Measurements from ENCODE around the gene CHKB. TPM values are rescaled to one million over a fixed set of nuclear protein-coding genes. Genes with fewer than 3 reads are reported as not detected.

The CHKB gene
- total and polyA plus RNA-seq, 10 of the 15 experiments (the other 5 are each of a cell fraction or from before 2014, with no cell fraction given) = 10.0 to 93.9 (median 57.0) TPM

DNA sequence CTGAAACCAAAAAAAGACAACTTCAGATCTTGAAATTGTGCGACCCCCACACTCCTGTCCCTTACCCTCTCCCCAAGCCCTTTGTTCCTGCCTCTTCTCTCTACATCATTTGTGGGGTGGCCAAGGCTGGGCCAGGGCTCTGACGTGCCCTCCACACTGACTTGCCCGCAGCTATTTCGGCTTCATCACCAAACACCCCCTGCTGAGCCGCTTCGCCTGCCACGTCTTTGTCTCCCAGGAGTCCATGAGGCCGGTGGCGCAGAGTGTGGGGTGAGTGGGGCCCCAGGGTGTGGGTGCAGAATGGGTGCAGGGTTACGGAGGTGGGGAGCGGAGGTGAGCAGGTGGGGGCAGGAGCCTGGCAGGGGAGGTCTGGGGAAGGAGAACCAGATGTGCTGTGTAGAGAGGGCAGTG is 27.4 kb upstream of the CHKB start:
- no peaks in the 10 kb centered on the region for H3K4me1 ChIP-seq (ENCODE audit: control insufficient read depth, insufficient read depth, low read length)
- in situ Hi-C loops (cut with MboI) (loop anchor here (10.0 kb wide), 1 partner anchor 355 kb away; the partner anchor contains the start of gene HDAC10), intact Hi-C loops (cut with micrococcal nuclease; ENCODE audit: unreplicated experiment) (no loop called here)
- no peak overlapping the region for H2AFZ ChIP-seq (ENCODE audit: control insufficient read depth, low read depth, low read length)
- H3K9ac ChIP-seq (ENCODE audit: control insufficient read depth, insufficient read depth, low read length) = no peak overlapping the region
- no peak for FAIRE-seq
- H3K27me3 ChIP-seq (replicated peaks in 1 of 2; ENCODE audit: control insufficient read depth in 2 of 2, insufficient read depth in 2 of 2, low read length in 1 of 2) = no peaks in the 10 kb centered on the region; a peak in 2 of 4 replicates
- H3K79me2 ChIP-seq (ENCODE audit: control insufficient read depth, insufficient read depth, low read length) = no peaks in the 10 kb centered on the region
- 26% methylated on average over 9 of the region's 11 CpGs for WGBS (ENCODE audit: insufficient coverage, insufficient replicate concordance, low lambda C conversion rate, missing lambda C conversion rate)
- H4K20me1 ChIP-seq (ENCODE audit: control insufficient read depth, insufficient read depth) = no peaks in the 10 kb centered on the region
- no peaks in the 10 kb centered on the region for H3K36me3 ChIP-seq (ENCODE audit: control insufficient read depth in 2 of 2, insufficient read depth in 2 of 2, low read length in 1 of 2)
- RAD21 ChIA-PET (ENCODE audit: unreplicated experiment) = no interaction called here
- no peak for DNase-seq (ENCODE audit: low read depth, low spot score)
- SMC1A ChIA-PET (ENCODE audit: uncharacterized antibody, unreplicated experiment) = no interaction called here
- CTCF ChIA-PET = no interaction called here
- no peak overlapping the region for H3K27ac ChIP-seq (ENCODE audit: control insufficient read depth, insufficient read depth)
- no peak overlapping the region for H3K4me2 ChIP-seq (ENCODE audit: control insufficient read depth, insufficient read depth)
- POLR2A ChIA-PET = no interaction called here
- H3K4me3 ChIP-seq = no peak overlapping the region
- no TSS peak for BruUV-seq (replicated peaks)
- ATAC-seq = no peak
- H3K9me3 ChIP-seq (replicated peaks; ENCODE audit: control insufficient read depth, insufficient read depth, low read length) = no peaks in the 10 kb centered on the region
- TF ChIP-seq DPF2 (IDR thresholded peaks at IDR 0.05) (no peak), NFXL1 (IDR thresholded peaks at IDR 0.05; ENCODE audit: borderline replicate concordance) (no peak), ZZZ3 (IDR thresholded peaks at IDR 0.05; ENCODE audit: control insufficient read depth, insufficient read length, low read depth) (no peak), HDGF (IDR thresholded peaks at IDR 0.05) (no peak), ZBED1 (IDR thresholded peaks at IDR 0.05; ENCODE audit: borderline replicate concordance) (no peak), RCOR1 (conservative IDR thresholded peaks at IDR 0.05; ENCODE audit: low read depth, low read length) (no peak), SP1 (IDR thresholded peaks at IDR 0.05; ENCODE audit: low read depth, low read length) (no peak), RAD51 (IDR thresholded peaks at IDR 0.05) (no peak), HCFC1 (IDR thresholded peaks at IDR 0.05; ENCODE audit: low read length) (no peak), POU2F2 (IDR thresholded peaks at IDR 0.05; ENCODE audit: borderline replicate concordance, low read depth, low read length) (no peak), CHD4 (IDR thresholded peaks at IDR 0.05) (no peak)
- TF ChIP-seq, protein P1, sequence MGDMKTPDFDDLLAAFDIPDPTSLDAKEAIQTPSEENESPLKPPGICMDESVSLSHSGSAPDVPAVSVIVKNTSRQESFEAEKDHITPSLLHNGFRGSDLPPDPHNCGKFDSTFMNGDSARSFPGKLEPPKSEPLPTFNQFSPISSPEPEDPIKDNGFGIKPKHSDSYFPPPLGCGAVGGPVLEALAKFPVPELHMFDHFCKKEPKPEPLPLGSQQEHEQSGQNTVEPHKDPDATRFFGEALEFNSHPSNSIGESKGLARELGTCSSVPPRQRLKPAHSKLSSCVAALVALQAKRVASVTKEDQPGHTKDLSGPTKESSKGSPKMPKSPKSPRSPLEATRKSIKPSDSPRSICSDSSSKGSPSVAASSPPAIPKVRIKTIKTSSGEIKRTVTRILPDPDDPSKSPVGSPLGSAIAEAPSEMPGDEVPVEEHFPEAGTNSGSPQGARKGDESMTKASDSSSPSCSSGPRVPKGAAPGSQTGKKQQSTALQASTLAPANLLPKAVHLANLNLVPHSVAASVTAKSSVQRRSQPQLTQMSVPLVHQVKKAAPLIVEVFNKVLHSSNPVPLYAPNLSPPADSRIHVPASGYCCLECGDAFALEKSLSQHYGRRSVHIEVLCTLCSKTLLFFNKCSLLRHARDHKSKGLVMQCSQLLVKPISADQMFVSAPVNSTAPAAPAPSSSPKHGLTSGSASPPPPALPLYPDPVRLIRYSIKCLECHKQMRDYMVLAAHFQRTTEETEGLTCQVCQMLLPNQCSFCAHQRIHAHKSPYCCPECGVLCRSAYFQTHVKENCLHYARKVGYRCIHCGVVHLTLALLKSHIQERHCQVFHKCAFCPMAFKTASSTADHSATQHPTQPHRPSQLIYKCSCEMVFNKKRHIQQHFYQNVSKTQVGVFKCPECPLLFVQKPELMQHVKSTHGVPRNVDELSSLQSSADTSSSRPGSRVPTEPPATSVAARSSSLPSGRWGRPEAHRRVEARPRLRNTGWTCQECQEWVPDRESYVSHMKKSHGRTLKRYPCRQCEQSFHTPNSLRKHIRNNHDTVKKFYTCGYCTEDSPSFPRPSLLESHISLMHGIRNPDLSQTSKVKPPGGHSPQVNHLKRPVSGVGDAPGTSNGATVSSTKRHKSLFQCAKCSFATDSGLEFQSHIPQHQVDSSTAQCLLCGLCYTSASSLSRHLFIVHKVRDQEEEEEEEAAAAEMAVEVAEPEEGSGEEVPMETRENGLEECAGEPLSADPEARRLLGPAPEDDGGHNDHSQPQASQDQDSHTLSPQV (IDR thresholded peaks at IDR 0.05) = no peak
- TF ChIP-seq, protein P2, sequence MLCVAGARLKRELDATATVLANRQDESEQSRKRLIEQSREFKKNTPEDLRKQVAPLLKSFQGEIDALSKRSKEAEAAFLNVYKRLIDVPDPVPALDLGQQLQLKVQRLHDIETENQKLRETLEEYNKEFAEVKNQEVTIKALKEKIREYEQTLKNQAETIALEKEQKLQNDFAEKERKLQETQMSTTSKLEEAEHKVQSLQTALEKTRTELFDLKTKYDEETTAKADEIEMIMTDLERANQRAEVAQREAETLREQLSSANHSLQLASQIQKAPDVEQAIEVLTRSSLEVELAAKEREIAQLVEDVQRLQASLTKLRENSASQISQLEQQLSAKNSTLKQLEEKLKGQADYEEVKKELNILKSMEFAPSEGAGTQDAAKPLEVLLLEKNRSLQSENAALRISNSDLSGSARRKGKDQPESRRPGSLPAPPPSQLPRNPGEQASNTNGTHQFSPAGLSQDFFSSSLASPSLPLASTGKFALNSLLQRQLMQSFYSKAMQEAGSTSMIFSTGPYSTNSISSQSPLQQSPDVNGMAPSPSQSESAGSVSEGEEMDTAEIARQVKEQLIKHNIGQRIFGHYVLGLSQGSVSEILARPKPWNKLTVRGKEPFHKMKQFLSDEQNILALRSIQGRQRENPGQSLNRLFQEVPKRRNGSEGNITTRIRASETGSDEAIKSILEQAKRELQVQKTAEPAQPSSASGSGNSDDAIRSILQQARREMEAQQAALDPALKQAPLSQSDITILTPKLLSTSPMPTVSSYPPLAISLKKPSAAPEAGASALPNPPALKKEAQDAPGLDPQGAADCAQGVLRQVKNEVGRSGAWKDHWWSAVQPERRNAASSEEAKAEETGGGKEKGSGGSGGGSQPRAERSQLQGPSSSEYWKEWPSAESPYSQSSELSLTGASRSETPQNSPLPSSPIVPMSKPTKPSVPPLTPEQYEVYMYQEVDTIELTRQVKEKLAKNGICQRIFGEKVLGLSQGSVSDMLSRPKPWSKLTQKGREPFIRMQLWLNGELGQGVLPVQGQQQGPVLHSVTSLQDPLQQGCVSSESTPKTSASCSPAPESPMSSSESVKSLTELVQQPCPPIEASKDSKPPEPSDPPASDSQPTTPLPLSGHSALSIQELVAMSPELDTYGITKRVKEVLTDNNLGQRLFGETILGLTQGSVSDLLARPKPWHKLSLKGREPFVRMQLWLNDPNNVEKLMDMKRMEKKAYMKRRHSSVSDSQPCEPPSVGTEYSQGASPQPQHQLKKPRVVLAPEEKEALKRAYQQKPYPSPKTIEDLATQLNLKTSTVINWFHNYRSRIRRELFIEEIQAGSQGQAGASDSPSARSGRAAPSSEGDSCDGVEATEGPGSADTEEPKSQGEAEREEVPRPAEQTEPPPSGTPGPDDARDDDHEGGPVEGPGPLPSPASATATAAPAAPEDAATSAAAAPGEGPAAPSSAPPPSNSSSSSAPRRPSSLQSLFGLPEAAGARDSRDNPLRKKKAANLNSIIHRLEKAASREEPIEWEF (IDR thresholded peaks at IDR 0.05; ENCODE audit: insufficient replicate concordance, low read depth, low read length) = no peak
- TF ChIP-seq, protein P3, sequence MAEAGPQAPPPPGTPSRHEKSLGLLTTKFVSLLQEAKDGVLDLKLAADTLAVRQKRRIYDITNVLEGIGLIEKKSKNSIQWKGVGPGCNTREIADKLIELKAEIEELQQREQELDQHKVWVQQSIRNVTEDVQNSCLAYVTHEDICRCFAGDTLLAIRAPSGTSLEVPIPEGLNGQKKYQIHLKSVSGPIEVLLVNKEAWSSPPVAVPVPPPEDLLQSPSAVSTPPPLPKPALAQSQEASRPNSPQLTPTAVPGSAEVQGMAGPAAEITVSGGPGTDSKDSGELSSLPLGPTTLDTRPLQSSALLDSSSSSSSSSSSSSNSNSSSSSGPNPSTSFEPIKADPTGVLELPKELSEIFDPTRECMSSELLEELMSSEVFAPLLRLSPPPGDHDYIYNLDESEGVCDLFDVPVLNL (IDR thresholded peaks at IDR 0.05; ENCODE audit: low read depth, low read length) = no peak

All from GM12878 (cell line).